Activated T-helper 1 cell treated with anti-CD3 and anti-CD28 coated beads, Interleukin-2, amount 50 U/mL, for 16 hours (primary cell): ENCODE results near the gene SUGCT.

ENCODE experiments used
- DNase-seq, 2 donors: peaks; one replicate each; pipeline ENCODE4 v3.0.0-alpha.2; 2020; ENCODE audit warnings: low read depth in 1 of 2, low spot score in 1 of 2

SUGCT gene

DNA sequence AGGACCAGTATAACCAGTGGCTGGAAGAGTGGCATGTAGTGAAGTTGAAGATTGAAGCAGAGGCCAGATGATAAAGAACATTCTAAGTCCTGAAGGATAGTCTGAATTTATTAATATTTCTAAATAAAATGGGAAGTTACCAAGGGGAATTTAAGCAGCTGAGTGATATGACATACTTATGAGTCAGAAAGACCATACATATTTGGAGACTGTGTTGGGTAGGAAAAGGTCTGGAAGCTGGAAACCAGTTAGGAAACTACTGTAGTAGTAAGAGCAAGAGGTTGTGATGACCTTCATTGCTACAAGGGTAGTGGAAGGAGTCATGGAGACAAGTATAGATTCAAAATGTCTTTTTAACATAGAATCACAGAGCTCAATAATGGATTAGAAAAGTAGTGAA is 752.3 kb downstream of the SUGCT start:
- no peak for DNase-seq

DNA sequence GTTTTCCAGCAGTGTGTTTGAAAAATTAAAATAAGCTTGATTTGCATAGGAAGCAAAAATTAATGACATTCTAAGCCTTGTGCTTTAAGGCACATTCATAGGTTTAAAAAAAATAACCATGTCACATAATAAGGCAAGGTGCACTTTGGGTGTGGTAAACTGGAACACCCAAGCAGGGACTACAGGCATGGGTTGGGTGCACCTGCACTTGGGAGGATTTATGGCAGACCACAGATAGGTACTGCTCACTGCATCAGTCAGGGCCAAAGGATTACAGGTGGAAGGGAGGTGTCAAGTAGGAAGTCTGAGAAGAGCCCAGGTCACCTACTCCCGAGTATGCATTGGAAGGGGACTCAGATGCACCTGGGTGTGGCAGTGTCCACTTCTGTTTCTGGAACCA is 753.7 kb downstream of the SUGCT start:
- DNase-seq = no peak

DNA sequence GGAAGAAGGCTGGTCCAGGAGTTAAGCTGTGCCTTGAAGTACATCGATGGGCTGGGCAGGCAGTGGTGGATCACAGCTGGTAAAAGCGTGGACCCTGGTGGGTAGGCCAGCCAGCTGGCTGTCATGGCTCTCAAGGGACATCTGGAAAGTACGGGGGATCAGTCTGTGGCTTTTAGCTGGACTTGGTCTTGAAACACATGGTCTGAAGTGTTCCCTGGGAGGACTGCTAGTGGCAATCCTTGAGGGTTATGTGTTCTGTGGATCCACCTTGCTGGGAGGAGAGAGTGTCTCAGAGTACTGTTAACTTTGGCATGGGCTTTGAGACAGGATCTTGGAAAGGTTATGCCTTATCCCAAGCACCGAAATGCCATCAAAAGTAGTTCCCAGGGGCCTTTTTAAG is 754.3 kb downstream of the SUGCT start:
- no peak for DNase-seq

DNA sequence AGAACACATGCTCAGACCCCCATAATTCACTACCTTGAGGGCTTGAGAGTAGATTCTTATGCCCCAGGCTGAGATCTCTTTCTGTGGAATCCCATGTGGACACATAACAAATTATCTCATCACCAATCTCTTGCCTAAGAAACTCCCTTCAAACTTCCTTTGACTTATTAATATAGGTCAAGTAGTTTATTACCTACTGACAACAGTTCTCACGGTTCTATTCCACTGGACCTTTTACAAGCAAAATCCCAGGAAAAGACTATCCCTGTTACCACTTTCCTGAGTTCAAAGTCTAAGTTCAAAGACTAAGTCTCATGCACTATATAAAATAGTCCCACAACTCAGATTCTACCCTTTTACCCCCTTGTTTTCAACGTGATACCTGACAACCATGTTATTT is 754.7 kb downstream of the SUGCT start:
- no peak for DNase-seq

DNA sequence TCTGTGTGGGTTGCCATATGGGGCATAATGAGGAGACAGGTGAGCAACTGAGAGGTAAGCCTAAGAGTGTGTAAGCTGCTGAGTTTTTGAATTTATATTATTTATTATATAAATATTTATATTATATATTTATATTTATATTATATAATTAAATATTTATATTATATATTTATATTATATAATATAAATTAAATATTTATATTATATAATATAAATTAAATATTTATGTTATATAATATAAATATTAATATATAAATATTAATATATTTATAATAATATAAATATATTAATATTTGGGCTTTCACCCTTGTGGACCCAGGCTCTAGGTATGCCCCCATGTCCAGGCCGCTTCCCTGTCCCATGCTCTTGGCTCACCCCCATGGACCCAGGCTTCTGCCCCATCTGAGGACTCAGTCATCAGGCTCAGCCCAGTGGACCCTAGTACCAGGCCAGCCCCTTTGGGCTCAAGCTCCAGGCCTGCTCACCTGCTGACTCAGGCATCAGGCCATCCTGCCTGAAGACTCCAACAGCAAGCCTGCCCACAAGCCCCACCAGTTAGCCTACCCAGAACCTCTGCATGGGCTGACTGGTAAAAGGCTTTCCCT is 755.4 kb downstream of the SUGCT start:
- no peak for DNase-seq

DNA sequence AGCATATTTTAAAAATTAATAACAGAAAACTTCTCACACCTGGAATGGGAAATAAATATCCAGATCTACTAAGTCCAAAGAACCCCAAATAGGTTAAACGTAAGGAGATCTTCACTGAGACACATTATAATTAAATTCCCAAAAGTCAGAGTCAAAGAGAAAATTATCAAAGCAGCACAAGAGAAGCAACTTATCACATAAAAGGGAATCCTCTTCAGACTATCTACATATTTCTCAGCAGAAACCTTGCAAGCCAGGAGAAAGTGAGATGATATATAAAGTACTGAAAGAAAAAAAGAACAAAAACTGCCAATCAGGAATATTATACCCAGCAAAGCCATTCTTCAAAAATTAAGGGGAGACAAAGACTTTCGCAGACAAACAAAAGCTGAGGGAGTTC is 756.4 kb downstream of the SUGCT start:
- DNase-seq = no peak

DNA sequence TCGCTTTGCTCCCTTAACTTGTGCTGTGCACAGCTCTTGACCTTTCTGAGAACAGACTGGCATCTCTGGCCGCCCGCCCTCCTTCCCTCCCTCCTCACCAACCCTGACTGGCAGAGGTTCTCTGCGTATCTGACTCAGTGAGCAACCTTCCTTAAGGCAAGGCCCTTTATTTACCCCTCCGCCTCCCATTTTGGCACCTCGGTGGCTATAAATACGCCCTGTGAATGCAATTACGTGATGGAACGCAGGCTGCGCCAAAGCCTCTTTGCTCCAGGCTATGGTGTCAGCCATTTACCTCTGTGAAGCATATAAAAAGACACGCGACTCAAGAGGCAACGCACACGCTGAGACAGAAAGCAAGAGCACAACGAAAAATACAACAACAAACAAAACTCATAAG is 764.3 kb downstream of the SUGCT start:
- no peak for DNase-seq

DNA sequence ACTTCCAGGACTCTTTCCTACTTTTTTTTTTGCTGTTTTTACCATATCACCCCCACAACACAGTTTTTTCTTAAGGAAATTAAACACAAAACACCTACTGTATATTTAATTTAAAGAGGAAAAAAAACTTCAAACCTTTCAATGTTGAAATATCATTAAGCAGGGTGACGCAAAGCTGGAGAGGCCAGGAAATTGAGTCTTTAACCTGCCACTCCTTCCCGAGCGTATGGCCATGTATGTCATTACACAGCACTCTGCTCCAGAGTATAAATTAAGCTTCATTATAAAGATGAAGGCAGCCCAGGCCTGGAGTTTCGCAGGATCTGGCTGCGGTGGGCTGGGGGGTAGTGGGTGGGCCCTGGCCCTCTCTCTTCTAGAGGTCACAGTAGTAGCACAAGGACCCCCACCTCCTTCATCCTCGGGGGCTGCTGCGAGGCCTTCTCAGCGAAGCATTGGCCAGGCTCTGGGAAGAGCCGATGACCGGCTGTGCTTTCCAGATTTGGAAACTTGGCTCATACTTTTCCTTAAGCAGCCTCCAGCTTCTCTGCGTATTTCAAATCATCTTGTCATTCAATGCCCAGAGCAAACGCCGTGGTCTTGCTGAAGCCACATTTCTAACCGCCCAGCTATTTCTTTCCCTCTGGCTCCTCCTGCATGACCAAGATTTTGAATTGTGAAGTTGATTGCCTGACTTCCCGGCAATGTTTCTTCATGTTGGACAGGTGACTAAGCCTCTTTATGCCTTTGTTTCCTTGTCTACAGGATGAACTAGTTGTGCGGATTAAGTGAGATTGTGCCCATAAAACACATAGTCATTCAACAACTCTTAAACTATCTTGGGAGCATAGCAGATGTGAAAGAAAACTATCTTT is 765.1 kb downstream of the SUGCT start:
- DNase-seq = no peak

DNA sequence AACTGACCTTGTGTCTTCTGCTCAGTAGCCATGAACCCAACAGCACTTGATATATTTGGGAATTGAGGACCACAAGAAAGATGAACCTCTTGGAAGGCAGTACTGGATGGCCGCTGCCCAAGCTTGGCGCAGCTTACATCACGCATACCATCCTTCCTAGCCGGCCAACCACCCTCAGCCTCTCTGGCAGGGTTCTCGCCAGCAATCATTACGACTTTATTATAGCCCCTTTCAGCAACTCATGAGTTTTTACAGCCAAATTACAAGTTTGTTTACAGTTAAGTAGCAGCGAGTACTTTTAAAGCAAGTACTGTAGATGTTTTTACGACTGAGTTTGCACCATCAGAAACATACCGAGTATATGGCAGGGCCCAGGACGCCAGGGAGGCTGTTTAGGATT is 769.1 kb downstream of the SUGCT start:
- DNase-seq = no peak

DNA sequence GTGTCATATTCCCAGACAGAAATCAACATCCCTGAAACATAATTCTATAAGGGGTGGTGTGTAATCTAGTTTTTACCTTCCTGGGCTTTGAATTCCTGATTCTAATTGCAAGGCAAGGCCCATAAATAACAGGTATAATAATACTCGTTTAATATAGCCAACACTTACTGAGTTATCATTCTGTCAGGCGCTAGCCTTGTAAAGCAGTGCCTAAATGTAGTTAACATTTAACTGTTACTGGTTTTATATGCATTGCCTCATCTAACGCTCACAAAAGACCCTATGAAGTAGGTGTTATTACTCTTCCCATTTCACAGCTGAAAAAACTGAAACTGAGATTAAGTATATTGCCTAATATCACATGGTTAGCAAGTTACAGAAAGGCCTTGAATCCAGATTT is 772.5 kb downstream of the SUGCT start:
- no peak for DNase-seq

DNA sequence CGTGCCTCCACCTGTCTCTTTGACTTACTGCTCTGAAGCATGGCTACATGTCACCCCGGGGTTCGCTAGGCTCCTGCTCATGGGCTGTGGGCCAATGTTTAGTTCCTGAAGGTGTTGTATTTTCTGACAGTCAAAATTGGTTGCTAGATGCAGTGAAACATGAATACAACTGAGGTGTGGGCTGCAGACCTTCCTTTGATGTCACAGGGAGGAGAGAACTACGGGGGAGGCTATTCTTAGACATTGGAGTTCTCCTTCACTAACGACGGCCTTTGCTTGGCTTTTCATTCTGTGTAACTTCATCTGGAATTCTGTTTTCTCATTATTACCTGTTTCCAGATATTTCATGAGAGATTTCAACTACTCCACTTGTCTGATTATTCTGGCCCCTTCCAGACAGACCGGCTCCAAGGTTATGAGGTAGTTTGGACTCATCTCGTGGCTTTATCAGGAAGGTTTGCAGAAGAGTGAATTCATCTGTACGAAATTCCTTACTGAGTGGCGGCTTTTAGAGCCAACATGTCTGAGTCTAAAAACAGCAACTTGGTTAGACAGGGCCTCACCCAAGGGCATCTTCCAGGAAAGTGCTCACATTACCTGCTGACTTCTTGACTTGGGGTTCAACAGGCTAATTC is 774.7 kb downstream of the SUGCT start:
- DNase-seq = no peak
